ENCODE measurements around the gene KLF7. TPM values are rescaled to one million over a fixed set of nuclear protein-coding genes. Genes with fewer than 3 reads are reported as not detected.

KLF7 gene
- total and polyA plus RNA-seq, 2 donors (not counting 1 experiment from before 2014, with no cell fraction given) = 12.9 to 21.0 TPM

DNA sequence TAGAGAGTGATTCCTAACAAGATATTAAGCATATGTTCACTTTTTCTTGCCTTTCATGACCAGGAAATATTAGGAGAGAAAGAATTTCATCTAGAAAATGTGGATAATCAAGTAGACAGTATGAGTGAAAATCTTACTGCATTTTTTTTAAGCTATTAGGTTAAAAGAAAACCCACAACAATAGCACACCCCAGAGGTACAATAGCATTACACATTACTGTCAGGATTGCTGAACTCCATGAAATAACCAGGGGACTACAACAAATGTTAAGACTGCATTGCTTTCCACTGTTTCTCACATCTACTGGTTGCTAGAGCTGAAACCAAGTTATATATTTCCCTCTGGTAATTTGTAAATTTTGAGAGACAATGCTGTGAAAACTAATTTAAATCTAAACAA lies 33.7 kb downstream of the KLF7 start:
- peaks cover 21% of the 10 kb centered on the region for H3K4me1 ChIP-seq (ENCODE audit: control insufficient read depth, extremely low read depth, insufficient read depth, low read length)
- no peaks in the 10 kb centered on the region for H3K9me3 ChIP-seq (ENCODE audit: control insufficient read depth, insufficient read depth, low read depth, low read length)

DNA sequence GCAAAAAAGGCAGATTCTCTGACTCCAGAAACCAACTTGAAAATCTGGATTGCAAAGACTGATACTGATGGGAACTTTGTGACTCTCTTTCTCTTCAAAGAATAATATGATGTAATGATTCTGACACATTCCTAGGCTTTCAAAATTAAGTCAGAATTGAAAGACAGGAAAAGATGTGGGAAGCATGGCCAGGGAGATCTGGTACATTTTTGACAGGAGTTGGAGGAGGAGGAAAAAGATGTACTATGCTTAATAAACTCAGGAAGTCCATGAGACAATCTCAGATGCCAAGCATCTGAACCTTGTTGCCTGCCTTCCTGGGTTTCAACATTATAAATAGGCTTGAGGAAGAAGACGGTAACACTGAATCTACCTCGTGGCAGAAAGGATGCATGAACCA lies 34.2 kb downstream of the KLF7 start:
- Histone ChIP-seq H3K36me3 (ENCODE audit: control insufficient read depth, insufficient read depth, low read length) (no peaks in the 10 kb centered on the region), H3K4me3 (replicated peaks in 1 of 4; ENCODE audit: control extremely low read depth in 1 of 4, insufficient read depth in 1 of 4, low read depth in 3 of 4, low read length in 4 of 4) (no peak overlapping the region), H3K9me3 (ENCODE audit: control insufficient read depth, insufficient read depth, low read depth, low read length) (no peaks in the 10 kb centered on the region), H2AFZ (ENCODE audit: low read length) (no peak overlapping the region), H3K79me2 (ENCODE audit: control insufficient read depth, insufficient read depth, low read length) (peaks cover 80% of the 10 kb centered on the region), H3K27me3 (ENCODE audit: control insufficient read depth, insufficient read depth, low read length) (no peaks in the 10 kb centered on the region), H3K4me1 (ENCODE audit: control insufficient read depth, extremely low read depth, insufficient read depth, low read length) (peaks cover 20% of the 10 kb centered on the region), H3K27ac (ENCODE audit: insufficient read depth, low read length) (no peak overlapping the region), H3K4me2 (ENCODE audit: extremely low read depth, insufficient read depth, low read length) (no peak overlapping the region), H4K20me1 (ENCODE audit: control insufficient read depth, extremely low read depth, insufficient read depth, low read length) (no peaks in the 10 kb centered on the region), H3K9ac (ENCODE audit: insufficient read depth, low read length) (no peak overlapping the region)
- TF ChIP-seq EZH2 (IDR thresholded peaks at IDR 0.05; ENCODE audit: low read length, missing control alignments) = no peak
- TF ChIP-seq CTCF (conservative IDR thresholded peaks at IDR 0.05 in 1 of 2, IDR thresholded peaks at IDR 0.05 in 1 of 2; ENCODE audit: low read depth in 1 of 2, low read length in 2 of 2) = no peak
- DNase-seq (ENCODE audit: low read depth in 2 of 2) = no peak

More for the DNA sequence above, 33.7 kb downstream of the KLF7 start:
- Histone ChIP-seq H3K9ac (ENCODE audit: insufficient read depth, low read length) (no peak overlapping the region), H3K27me3 (ENCODE audit: control insufficient read depth, insufficient read depth, low read length) (no peaks in the 10 kb centered on the region), H2AFZ (ENCODE audit: low read length) (no peak overlapping the region), H3K27ac (ENCODE audit: insufficient read depth, low read length) (no peak overlapping the region), H3K4me2 (ENCODE audit: extremely low read depth, insufficient read depth, low read length) (no peak overlapping the region), H3K36me3 (ENCODE audit: control insufficient read depth, insufficient read depth, low read length) (no peaks in the 10 kb centered on the region), H3K79me2 (ENCODE audit: control insufficient read depth, insufficient read depth, low read length) (peaks cover 82% of the 10 kb centered on the region), H3K4me3 (replicated peaks in 1 of 4; ENCODE audit: control extremely low read depth in 1 of 4, insufficient read depth in 1 of 4, low read depth in 3 of 4, low read length in 4 of 4) (no peak overlapping the region), H4K20me1 (ENCODE audit: control insufficient read depth, extremely low read depth, insufficient read depth, low read length) (no peaks in the 10 kb centered on the region)
- DNase-seq (ENCODE audit: low read depth in 2 of 2) = no peak
- TF ChIP-seq EZH2 (IDR thresholded peaks at IDR 0.05; ENCODE audit: low read length, missing control alignments) = no peak
- no peak for TF ChIP-seq CTCF (conservative IDR thresholded peaks at IDR 0.05 in 1 of 2, IDR thresholded peaks at IDR 0.05 in 1 of 2; ENCODE audit: low read depth in 1 of 2, low read length in 2 of 2)

DNA sequence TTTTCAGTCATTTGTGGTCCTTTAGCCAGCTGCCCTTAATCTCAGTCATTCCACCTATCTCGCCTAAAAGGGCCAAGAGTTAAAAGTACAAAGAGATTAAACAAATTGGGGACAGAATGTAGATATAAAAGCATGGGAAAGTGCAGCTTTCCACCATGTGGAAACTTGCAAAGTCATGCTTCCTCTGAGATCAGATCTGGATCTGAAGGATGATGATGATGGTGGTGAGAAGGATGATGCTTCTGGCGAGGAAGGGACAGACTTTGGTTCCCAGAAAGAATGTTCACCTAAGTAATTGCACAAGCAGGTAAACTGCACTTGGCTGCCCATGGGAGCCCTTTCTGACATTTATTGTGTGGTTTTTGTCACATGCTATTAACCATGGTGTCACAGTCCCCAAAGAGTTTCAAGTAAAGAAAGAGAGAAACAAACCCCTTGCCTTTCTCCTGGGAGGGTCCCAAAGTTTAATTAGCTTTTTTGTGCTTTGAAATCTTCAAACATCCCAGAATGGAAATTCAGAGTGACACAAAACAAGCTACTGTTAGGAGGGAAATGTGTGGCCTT lies 34.7 kb downstream of the KLF7 start:
- Histone ChIP-seq H3K27me3 (ENCODE audit: control insufficient read depth, insufficient read depth, low read length) (no peaks in the 10 kb centered on the region), H3K4me1 (ENCODE audit: control insufficient read depth, extremely low read depth, insufficient read depth, low read length) (peaks cover 18% of the 10 kb centered on the region), H3K27ac (ENCODE audit: insufficient read depth, low read length) (no peak overlapping the region), H2AFZ (ENCODE audit: low read length) (no peak overlapping the region), H3K4me2 (ENCODE audit: extremely low read depth, insufficient read depth, low read length) (no peak overlapping the region), H3K36me3 (ENCODE audit: control insufficient read depth, insufficient read depth, low read length) (no peaks in the 10 kb centered on the region), H4K20me1 (ENCODE audit: control insufficient read depth, extremely low read depth, insufficient read depth, low read length) (no peaks in the 10 kb centered on the region), H3K9ac (ENCODE audit: insufficient read depth, low read length) (no peak overlapping the region), H3K9me3 (ENCODE audit: control insufficient read depth, insufficient read depth, low read depth, low read length) (no peaks in the 10 kb centered on the region), H3K4me3 (replicated peaks in 1 of 4; ENCODE audit: control extremely low read depth in 1 of 4, insufficient read depth in 1 of 4, low read depth in 3 of 4, low read length in 4 of 4) (no peak overlapping the region), H3K79me2 (ENCODE audit: control insufficient read depth, insufficient read depth, low read length) (peaks cover 80% of the 10 kb centered on the region)
- TF ChIP-seq EZH2 (IDR thresholded peaks at IDR 0.05; ENCODE audit: low read length, missing control alignments) (no peak), CTCF (conservative IDR thresholded peaks at IDR 0.05 in 1 of 2, IDR thresholded peaks at IDR 0.05 in 1 of 2; ENCODE audit: low read depth in 1 of 2, low read length in 2 of 2) (no peak)
- DNase-seq (ENCODE audit: low read depth in 2 of 2) = no peak

All from fibroblast of lung (primary cell).